Measurements from ENCODE around the gene ERBIN.
"Not testable (repeated sequence)": the region's sequence is repeated elsewhere in the genome, so short reads cannot be mapped to it uniquely, and the experiment has no call there.

Gene ERBIN

GRCh38 chr5:65952259-65952658, 25.9 kb downstream of the ERBIN start:
- no peak overlapping the region for H3K4me3 ChIP-seq (ENCODE audit: insufficient read depth, low read length, poor library complexity, severe bottlenecking)

DNA sequence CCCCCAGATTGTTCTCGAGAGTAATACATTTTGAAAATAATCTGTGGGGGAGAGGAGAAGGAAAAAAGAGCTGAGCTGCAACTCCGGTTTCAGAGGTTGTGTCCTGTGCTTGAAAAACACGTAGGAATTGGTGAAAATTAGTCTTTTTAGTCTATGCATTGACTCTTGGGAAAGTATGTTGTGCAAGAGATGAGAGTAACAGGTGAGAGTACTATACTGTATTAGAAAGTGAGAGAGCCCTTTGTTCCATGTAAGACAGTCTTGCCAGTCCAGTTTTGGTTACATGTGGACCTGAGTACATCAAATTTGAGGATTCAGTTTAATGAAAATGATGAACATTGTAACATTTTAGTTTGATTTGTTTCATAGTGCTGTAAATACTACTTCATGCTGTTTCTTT, 27.8 kb downstream of the ERBIN start:
- H3K9me3 ChIP-seq (ENCODE audit: insufficient read depth, low read length) = no peaks in the 10 kb centered on the region
- no peak overlapping the region for H3K27ac ChIP-seq (ENCODE audit: low read depth, low read length)
- no peaks in the 10 kb centered on the region for H3K9me2 ChIP-seq (replicated peaks; ENCODE audit: insufficient read depth, low read length)
- no peak overlapping the region for H3K9ac ChIP-seq (ENCODE audit: low read length)
- no peaks in the 10 kb centered on the region for H3F3A ChIP-seq (ENCODE audit: insufficient read depth)
- H2AFZ ChIP-seq (ENCODE audit: low read depth, low read length, severe bottlenecking) = no peak overlapping the region
- H3K27me3 ChIP-seq (ENCODE audit: low read length) = no peaks in the 10 kb centered on the region
- no peak overlapping the region for H3K4me3 ChIP-seq (ENCODE audit: insufficient read depth, low read length, poor library complexity, severe bottlenecking)
- peaks cover 17% of the 10 kb centered on the region for H4K20me1 ChIP-seq (ENCODE audit: low read depth, low read length)
- peaks cover 87% of the 10 kb centered on the region for H3K79me2 ChIP-seq (ENCODE audit: insufficient read depth, low read length)
- no peak overlapping the region for H3K4me2 ChIP-seq (ENCODE audit: low read depth, low read length, poor library complexity, severe bottlenecking)
- TF ChIP-seq EZH2phosphoT487 (conservative IDR thresholded peaks at IDR 0.05; ENCODE audit: low read length) = no peak
- TF ChIP-seq, protein P1, sequence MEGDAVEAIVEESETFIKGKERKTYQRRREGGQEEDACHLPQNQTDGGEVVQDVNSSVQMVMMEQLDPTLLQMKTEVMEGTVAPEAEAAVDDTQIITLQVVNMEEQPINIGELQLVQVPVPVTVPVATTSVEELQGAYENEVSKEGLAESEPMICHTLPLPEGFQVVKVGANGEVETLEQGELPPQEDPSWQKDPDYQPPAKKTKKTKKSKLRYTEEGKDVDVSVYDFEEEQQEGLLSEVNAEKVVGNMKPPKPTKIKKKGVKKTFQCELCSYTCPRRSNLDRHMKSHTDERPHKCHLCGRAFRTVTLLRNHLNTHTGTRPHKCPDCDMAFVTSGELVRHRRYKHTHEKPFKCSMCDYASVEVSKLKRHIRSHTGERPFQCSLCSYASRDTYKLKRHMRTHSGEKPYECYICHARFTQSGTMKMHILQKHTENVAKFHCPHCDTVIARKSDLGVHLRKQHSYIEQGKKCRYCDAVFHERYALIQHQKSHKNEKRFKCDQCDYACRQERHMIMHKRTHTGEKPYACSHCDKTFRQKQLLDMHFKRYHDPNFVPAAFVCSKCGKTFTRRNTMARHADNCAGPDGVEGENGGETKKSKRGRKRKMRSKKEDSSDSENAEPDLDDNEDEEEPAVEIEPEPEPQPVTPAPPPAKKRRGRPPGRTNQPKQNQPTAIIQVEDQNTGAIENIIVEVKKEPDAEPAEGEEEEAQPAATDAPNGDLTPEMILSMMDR (IDR thresholded peaks at IDR 0.05; ENCODE audit: insufficient read depth, low read length, poor library complexity, severe bottlenecking) = no peak
- no peaks in the 10 kb centered on the region for H3K36me3 ChIP-seq (ENCODE audit: low read length)

More at GRCh38 chr5:65952259-65952658, 25.9 kb downstream of the ERBIN start:
- peaks cover 20% of the 10 kb centered on the region for H4K20me1 ChIP-seq (ENCODE audit: low read depth, low read length)
- H2AFZ ChIP-seq (ENCODE audit: low read depth, low read length, severe bottlenecking) = no peak overlapping the region
- H3K36me3 ChIP-seq (ENCODE audit: low read length) = no peaks in the 10 kb centered on the region
- peaks cover 97% of the 10 kb centered on the region for H3K79me2 ChIP-seq (ENCODE audit: insufficient read depth, low read length)
- TF ChIP-seq, protein P1 (IDR thresholded peaks at IDR 0.05; ENCODE audit: insufficient read depth, low read length, poor library complexity, severe bottlenecking) = no peak
- TF ChIP-seq EZH2phosphoT487 (conservative IDR thresholded peaks at IDR 0.05; ENCODE audit: low read length) = no peak
- H3F3A ChIP-seq (ENCODE audit: insufficient read depth) = no peaks in the 10 kb centered on the region
- H3K9ac ChIP-seq (ENCODE audit: low read length) = no peak overlapping the region
- H3K4me2 ChIP-seq (ENCODE audit: low read depth, low read length, poor library complexity, severe bottlenecking) = no peak overlapping the region
- no peak overlapping the region for H3K27ac ChIP-seq (ENCODE audit: low read depth, low read length)
- H3K9me3 ChIP-seq (ENCODE audit: insufficient read depth, low read length) = no peaks in the 10 kb centered on the region
- no peaks in the 10 kb centered on the region for H3K9me2 ChIP-seq (replicated peaks; ENCODE audit: insufficient read depth, low read length)
- H3K27me3 ChIP-seq (ENCODE audit: low read length) = no peaks in the 10 kb centered on the region

- H3K4me3 ChIP-seq (ENCODE audit: insufficient read depth, low read length, poor library complexity, severe bottlenecking) = no peak overlapping the region
- H3K27me3 ChIP-seq (ENCODE audit: low read length) = no peaks in the 10 kb centered on the region
- TF ChIP-seq, protein P1 (IDR thresholded peaks at IDR 0.05; ENCODE audit: insufficient read depth, low read length, poor library complexity, severe bottlenecking) = no peak
- no peak for TF ChIP-seq EZH2phosphoT487 (conservative IDR thresholded peaks at IDR 0.05; ENCODE audit: low read length)
- H3K9ac ChIP-seq (ENCODE audit: low read length) = no peak overlapping the region
- no peak overlapping the region for H2AFZ ChIP-seq (ENCODE audit: low read depth, low read length, severe bottlenecking)
- no peaks in the 10 kb centered on the region for H3K36me3 ChIP-seq (ENCODE audit: low read length)
- peaks cover 87% of the 10 kb centered on the region for H3K79me2 ChIP-seq (ENCODE audit: insufficient read depth, low read length)
- H4K20me1 ChIP-seq (ENCODE audit: low read depth, low read length) = peaks cover 18% of the 10 kb centered on the region
- H3K9me2 ChIP-seq (replicated peaks; ENCODE audit: insufficient read depth, low read length) = no peaks in the 10 kb centered on the region
- H3K27ac ChIP-seq (ENCODE audit: low read depth, low read length) = no peak overlapping the region
- H3K4me2 ChIP-seq (ENCODE audit: low read depth, low read length, poor library complexity, severe bottlenecking) = no peak overlapping the region
- no peaks in the 10 kb centered on the region for H3F3A ChIP-seq (ENCODE audit: insufficient read depth)
- H3K9me3 ChIP-seq (ENCODE audit: insufficient read depth, low read length) = no peaks in the 10 kb centered on the region
These were observed 29.4 kb downstream of the ERBIN start for GRCh38 chr5:65955746-65956145.

GRCh38 chr5:65957703-65958102, 31.3 kb downstream of the ERBIN start:
- H3K27me3 ChIP-seq (ENCODE audit: low read length); H3K27ac ChIP-seq (ENCODE audit: low read depth, low read length); H3K9me2 ChIP-seq (replicated peaks; ENCODE audit: insufficient read depth, low read length); H3K36me3 ChIP-seq (ENCODE audit: low read length); H3K4me2 ChIP-seq (ENCODE audit: low read depth, low read length, poor library complexity, severe bottlenecking); H3K4me3 ChIP-seq (ENCODE audit: insufficient read depth, low read length, poor library complexity, severe bottlenecking); H3K9me3 ChIP-seq (ENCODE audit: insufficient read depth, low read length); H3F3A ChIP-seq (ENCODE audit: insufficient read depth); H3K9ac ChIP-seq (ENCODE audit: low read length); H2AFZ ChIP-seq (ENCODE audit: low read depth, low read length, severe bottlenecking): not testable (repeated sequence)
- H3K79me2 ChIP-seq (ENCODE audit: insufficient read depth, low read length) = peaks cover 87% of the 10 kb centered on the region
- H4K20me1 ChIP-seq (ENCODE audit: low read depth, low read length) = peaks cover 29% of the 10 kb centered on the region
